ENCODE data around the gene OLFML2A. TPM values are rescaled to one million over a fixed set of nuclear protein-coding genes. Genes with fewer than 3 reads are reported as not detected.

Gene OLFML2A
- total RNA-seq, 4 donors from 2014 or later: 40.7 to 64.3 (median 50.2) TPM

- H3K27ac ChIP-seq: peak overlapping the region in 1 of 3 donors; percentile 12
- no peak overlapping the region for H3K4me3 ChIP-seq (replicated peaks in 1 of 3)
- TF ChIP-seq CTCF (IDR thresholded peaks at IDR 0.05) (no peak), POLR2A (IDR thresholded peaks at IDR 0.05) (no peak)
- intact Hi-C loops (cut with DNase I): no loop called here
- H3K27me3 ChIP-seq: no peaks in the 10 kb centered on the region
- DNase-seq: peak; percentile 23 to 27
- peaks cover 18 to 31% of the 10 kb centered on the region in 2 donors for H3K4me1 ChIP-seq
- 69 to 81% methylated on average over 15 of the region's 15 CpGs for WGBS, 2 donors
- no peaks in the 10 kb centered on the region for H3K36me3 ChIP-seq
- no peaks in the 10 kb centered on the region for H3K9me3 ChIP-seq
Observed at GRCh38 chr9:124800306-124801259, 23.6 kb downstream of the OLFML2A start.

- no peak for DNase-seq
- 91 to 94% methylated on average over 6 of the region's 6 CpGs for WGBS, 2 donors
- H3K27me3 ChIP-seq: no peaks in the 10 kb centered on the region
- H3K9me3 ChIP-seq: no peaks in the 10 kb centered on the region
- no peak overlapping the region for H3K4me3 ChIP-seq (replicated peaks in 1 of 3)
- intact Hi-C loops (cut with DNase I): no loop called here
- no peak for TF ChIP-seq POLR2A (IDR thresholded peaks at IDR 0.05)
- TF ChIP-seq CTCF (IDR thresholded peaks at IDR 0.05): no peak
- no peaks in the 10 kb centered on the region for H3K36me3 ChIP-seq
- H3K27ac ChIP-seq: peak overlapping the region in 1 of 3 donors; percentile 12
- peaks cover 18 to 27% of the 10 kb centered on the region in 2 donors for H3K4me1 ChIP-seq
Observed at GRCh38 chr9:124801356-124801755, 24.4 kb downstream of the OLFML2A start.

DNA sequence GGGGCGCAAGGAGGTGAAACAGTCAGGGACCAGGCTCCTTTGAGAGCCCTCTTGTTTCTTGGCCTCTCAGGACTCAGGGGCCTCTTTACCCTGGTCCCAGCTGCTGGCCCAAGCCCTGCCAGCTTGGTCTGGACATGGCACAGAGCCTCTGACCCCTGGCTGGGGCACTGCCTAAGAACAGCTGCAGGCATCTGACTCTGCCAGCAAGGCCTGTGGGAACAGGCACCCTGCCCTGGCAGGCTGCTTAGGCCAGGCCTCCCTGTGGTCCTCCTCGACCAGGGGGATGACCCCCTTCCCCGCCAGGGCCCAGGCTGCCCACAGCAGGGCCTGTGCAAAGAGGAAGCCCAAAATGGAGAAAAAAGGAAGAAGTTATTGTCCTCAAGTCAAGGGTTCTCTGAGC is 25.5 kb downstream of the OLFML2A start:
- Histone ChIP-seq H3K9me3 (no peaks in the 10 kb centered on the region), H3K4me3 (replicated peaks in 1 of 3) (no peak overlapping the region), H3K27me3 (no peaks in the 10 kb centered on the region), H3K4me1 (peaks cover 12 to 23% of the 10 kb centered on the region in 2 donors), H3K27ac (no peak overlapping the region), H3K36me3 (no peaks in the 10 kb centered on the region)
- TF ChIP-seq CTCF (IDR thresholded peaks at IDR 0.05): no peak
- WGBS, 2 donors: 88 to 100% methylated on average over 1 of the region's 3 CpGs
- intact Hi-C loops (cut with DNase I): no loop called here
- DNase-seq: no peak

- no peak overlapping the region for H3K27ac ChIP-seq
- intact Hi-C loops (cut with DNase I): no loop called here
- TF ChIP-seq CTCF (IDR thresholded peaks at IDR 0.05) (no peak), POLR2A (IDR thresholded peaks at IDR 0.05) (no peak)
- no peaks in the 10 kb centered on the region for H3K9me3 ChIP-seq
- H3K4me3 ChIP-seq (replicated peaks in 1 of 3): no peak overlapping the region
- no peaks in the 10 kb centered on the region for H3K27me3 ChIP-seq
- DNase-seq: no peak
- no peaks in the 10 kb centered on the region for H3K36me3 ChIP-seq
- WGBS, 2 donors: 95 to 97% methylated on average over 4 to 6 of the region's 8 CpGs
- H3K4me1 ChIP-seq: peaks cover 0 to 13% of the 10 kb centered on the region in 2 donors
Observed at GRCh38 chr9:124803911-124804310, 27.0 kb downstream of the OLFML2A start.

DNA sequence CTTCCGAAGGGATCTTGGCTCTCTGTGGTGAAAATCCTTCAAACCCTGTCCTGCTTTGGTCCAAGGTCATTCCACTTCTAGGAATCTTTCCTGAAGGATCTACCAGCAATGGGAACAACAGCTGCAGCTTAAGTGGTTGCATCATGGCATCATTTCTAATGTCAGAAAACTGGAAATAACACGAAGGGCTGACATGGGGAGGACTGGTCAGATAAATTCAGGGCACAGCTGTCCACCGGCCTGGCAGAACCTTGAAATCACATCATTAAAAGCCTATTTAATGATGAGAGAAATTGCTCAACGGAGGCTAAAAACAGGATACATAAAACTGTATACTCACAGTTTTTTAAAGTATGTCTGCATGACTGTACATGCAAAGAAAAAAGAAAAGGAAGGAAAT is 28.3 kb downstream of the OLFML2A start:
- peaks cover 0 to 4% of the 10 kb centered on the region in 2 donors for H3K4me1 ChIP-seq
- peaks cover 5% of the 10 kb centered on the region in 2 donors for H3K36me3 ChIP-seq
- WGBS, 2 donors: 85 to 87% methylated on average over 4 of the region's 4 CpGs
- H3K4me3 ChIP-seq (replicated peaks in 1 of 3): no peak overlapping the region
- TF ChIP-seq POLR2A (IDR thresholded peaks at IDR 0.05): no peak
- TF ChIP-seq CTCF (IDR thresholded peaks at IDR 0.05): no peak
- no peak overlapping the region for H3K27ac ChIP-seq
- no peak for DNase-seq
- no peaks in the 10 kb centered on the region for H3K9me3 ChIP-seq
- H3K27me3 ChIP-seq: no peaks in the 10 kb centered on the region
- intact Hi-C loops (cut with DNase I): no loop called here

Data from thyroid gland (tissue), 4 donors.